ENCODE measurements around the gene MAP1B.

Gene MAP1B

DNA sequence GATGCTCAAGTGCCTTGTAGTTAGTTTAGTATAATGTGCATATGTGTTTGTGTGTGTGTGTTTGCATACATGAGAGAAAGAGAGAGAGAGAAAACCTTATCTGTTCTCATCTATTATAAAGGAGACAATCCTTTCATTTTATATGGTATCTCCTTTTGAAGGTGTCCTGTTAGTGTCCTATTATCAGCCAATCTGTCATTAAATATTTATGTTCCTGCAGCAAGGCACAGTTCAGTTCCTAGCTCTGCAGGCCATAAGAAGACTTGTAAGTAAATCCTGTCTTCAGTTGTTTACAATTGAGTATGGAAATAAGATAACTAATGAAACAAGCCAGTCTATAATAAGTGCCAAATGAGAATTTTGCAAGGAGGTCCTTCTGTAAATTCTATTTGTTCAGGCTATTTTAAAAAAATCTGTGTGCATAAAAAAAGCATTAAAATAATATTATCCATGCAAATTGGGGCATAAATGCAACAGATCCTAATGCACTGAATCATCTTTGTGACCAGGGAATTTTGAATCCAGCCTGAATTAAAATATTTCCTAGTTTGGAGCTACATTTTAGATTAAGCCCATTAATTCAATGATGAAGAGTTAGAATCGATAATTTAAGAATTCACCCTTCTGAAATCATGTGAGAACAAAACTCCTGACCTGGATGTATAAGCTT is 18.1 kb downstream of the MAP1B start:
- no peak for DNase-seq (ENCODE audit: low read depth)
- H3K4me3 ChIP-seq (ENCODE audit: low read depth, low read length): no peak overlapping the region
- TF ChIP-seq, protein P1, sequence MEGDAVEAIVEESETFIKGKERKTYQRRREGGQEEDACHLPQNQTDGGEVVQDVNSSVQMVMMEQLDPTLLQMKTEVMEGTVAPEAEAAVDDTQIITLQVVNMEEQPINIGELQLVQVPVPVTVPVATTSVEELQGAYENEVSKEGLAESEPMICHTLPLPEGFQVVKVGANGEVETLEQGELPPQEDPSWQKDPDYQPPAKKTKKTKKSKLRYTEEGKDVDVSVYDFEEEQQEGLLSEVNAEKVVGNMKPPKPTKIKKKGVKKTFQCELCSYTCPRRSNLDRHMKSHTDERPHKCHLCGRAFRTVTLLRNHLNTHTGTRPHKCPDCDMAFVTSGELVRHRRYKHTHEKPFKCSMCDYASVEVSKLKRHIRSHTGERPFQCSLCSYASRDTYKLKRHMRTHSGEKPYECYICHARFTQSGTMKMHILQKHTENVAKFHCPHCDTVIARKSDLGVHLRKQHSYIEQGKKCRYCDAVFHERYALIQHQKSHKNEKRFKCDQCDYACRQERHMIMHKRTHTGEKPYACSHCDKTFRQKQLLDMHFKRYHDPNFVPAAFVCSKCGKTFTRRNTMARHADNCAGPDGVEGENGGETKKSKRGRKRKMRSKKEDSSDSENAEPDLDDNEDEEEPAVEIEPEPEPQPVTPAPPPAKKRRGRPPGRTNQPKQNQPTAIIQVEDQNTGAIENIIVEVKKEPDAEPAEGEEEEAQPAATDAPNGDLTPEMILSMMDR (IDR thresholded peaks at IDR 0.05; ENCODE audit: insufficient read depth, low read depth, low read length, missing control alignments): no peak

DNA sequence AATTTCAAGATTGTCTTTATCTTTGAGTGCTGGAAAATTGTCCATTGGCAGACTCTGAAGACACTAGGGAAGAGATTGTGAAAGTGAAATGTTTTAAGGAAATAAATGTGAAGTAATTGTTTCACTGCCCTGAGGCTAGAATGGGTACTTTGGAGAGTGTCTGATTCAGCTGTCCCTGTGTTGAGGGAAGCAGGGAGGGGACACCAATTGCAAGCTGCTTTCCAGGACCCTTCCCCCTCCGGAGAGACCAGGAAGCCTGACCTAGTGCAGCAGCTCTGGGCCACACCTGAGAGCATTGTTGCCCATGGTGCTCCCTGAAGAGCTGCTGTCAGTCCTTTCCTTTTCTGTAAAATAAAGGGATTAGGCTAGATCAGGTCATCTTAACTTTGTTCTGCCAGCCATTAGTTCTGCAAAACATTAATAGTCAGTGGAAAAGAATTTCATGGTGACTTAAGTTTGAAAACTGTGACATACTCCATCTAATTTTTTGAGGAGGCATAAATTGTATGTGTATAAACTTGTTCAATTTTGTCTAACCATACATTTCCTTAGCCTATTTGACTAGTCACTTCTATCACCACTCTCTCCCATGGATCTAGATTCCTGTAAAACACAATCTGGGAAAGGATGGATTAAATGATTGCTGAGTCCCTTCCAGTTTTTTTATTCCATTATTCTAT is 18.8 kb downstream of the MAP1B start:
- DNase-seq (ENCODE audit: low read depth): no peak
- H3K4me3 ChIP-seq (ENCODE audit: low read depth, low read length): no peak overlapping the region
- TF ChIP-seq, protein P1 (IDR thresholded peaks at IDR 0.05; ENCODE audit: insufficient read depth, low read depth, low read length, missing control alignments): no peak

DNA sequence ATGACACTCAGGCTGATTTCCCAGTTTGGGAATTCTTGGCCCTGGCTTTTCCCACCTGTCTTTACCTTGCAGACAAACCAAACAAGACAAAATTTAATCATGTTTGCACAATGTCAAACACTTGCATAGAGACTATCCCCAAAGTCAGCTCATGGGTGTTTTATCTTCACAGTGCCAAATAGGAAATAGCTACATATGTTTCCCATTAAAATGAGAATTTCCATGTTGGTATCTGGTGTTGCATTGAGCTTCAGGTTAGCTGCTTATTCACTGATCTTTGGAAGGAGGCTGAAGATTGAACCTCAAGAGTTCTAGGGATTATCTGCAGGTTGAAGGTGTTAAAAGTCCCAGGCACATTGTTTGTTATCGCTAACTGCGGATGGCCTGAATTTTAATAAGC is 19.5 kb downstream of the MAP1B start:
- TF ChIP-seq, protein P1 (IDR thresholded peaks at IDR 0.05; ENCODE audit: insufficient read depth, low read depth, low read length, missing control alignments): no peak
- no peak overlapping the region for H3K4me3 ChIP-seq (ENCODE audit: low read depth, low read length)
- DNase-seq (ENCODE audit: low read depth): no peak

DNA sequence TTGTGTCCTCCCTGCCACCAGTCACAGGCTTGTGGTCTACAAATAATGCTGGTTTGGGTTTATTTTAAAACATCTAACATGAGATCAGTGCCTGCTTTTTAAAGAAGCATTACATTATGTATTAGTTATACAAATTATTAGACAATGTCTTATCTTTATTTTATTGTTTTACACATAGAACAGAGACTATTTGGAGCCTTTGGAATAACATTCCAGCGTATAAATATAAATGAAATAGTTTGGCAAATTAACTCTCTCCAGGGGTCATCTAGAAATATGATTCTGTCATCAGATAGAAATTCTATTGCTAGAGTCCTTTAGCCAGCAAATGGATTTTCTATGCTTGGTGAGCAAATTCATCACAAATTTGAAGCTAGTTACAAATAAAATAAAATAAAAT is 22.4 kb downstream of the MAP1B start:
- H3K4me3 ChIP-seq (ENCODE audit: low read depth, low read length): no peak overlapping the region
- DNase-seq (ENCODE audit: low read depth): no peak
- TF ChIP-seq, protein P1 (IDR thresholded peaks at IDR 0.05; ENCODE audit: insufficient read depth, low read depth, low read length, missing control alignments): no peak

DNA sequence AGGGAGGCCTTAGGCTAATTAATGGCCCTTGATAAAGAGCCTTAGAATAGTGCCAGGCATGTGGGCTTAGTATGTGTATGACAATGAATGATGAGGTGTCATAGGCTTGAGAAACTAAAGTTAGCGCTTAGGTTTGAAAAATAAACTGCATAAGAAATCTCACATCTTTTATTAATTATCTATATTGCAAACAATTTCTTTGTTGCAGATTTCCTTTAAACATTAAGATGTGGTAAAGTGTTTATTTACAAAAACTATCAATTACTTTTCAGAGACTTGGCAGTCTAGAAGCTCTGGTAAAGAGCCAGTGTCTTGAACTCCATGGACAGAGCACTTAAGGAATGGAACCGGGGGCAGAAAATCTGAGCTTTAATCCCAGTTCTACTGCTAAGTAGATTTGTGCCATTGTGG is 23.1 kb downstream of the MAP1B start:
- TF ChIP-seq, protein P1 (IDR thresholded peaks at IDR 0.05; ENCODE audit: insufficient read depth, low read depth, low read length, missing control alignments): no peak
- DNase-seq (ENCODE audit: low read depth): no peak
- no peak overlapping the region for H3K4me3 ChIP-seq (ENCODE audit: low read depth, low read length)

DNA sequence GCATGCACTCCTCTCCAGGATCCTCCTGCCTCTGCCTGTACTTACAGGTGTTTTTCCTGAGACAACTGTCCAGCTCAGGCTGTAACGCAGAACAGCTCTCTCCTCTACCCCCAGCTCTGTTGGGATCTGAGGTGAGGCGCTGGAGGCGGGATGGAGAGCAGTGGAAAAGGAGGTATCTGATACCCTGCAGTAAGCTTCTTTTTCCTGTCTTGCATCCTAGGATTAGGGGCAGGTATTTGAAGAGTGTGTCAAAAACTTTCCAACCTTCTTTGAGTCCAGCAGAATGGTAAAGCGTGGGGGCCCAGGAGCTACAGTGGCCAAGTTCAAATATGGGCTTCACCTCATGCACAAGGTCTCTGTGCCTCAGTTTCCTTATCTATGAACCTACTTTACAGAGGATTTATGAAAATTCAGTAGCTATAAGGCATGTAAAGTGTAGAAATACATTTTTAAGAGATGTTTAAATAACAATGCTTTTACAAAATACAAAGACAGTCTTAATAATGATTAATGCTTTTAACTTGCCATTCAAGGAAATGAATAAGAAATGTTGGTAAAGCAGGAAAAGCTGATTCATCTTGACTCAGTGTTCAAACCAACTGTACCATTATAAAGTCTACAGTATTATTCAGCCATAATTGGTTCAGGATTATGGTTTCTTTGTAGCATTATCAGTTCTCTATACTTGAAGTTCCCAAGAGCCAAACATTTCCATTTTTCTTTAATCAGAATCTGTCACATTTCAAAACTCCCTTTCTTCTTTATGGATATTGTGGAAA is 26.1 kb downstream of the MAP1B start:
- TF ChIP-seq, protein P1 (IDR thresholded peaks at IDR 0.05; ENCODE audit: insufficient read depth, low read depth, low read length, missing control alignments): no peak
- no peak overlapping the region for H3K4me3 ChIP-seq (ENCODE audit: low read depth, low read length)
- DNase-seq (ENCODE audit: low read depth): no peak
